Lower leg skin (tissue), 4 donors: Measurements from ENCODE around the gene CBX6. TPM values are rescaled to one million over a fixed set of nuclear protein-coding genes. Genes with fewer than 3 reads are reported as not detected.

ENCODE experiments used
- DNase-seq, 2 donors: peaks; one replicate each; pipeline ENCODE4 v3.0.0-alpha.2; 2019; ENCODE audit warnings: low spot score in 2 of 2
- H3K4me3 ChIP-seq: fragments of 200-600 bp; sonication (generic); 2 replicates; pipeline ENCODE4 v1.5.1; 2017; ENCODE audit warnings: mild to moderate bottlenecking, low read depth; ENCODE audit not compliant: poor library complexity, severe bottlenecking
- POLR2A ChIP-seq, 2 donors: fragments of 450-650 bp; IDR thresholded peaks; one replicate each; pipeline ENCODE4 v1.6.1; 2016 to 2017; ENCODE audit warnings: antibody characterized with exemption in 2 of 2, mild to moderate bottlenecking in 1 of 2, moderate library complexity in 1 of 2
- WGBS, 2 donors: methylation state at CpG; one replicate each; pipeline ENCODE4 v1.1.5; 2018; 5-methylcytosine and 5-hydroxymethylcytosine counted together
- intact Hi-C: fragments of 100-400 bp; cut with DNase I; formaldehyde crosslinking; loops from one replicate; pipeline ENCODE4 v1.15.0; 2023; ENCODE audit warnings: low total_unique reads
- total RNA-seq, 4 donors: library from RNA; depleted of rRNA; stranded (reverse); fragments of >200 nt; gene quantifications; one replicate each; pipeline ENCODE4 v1.1.0, GENCODE V29; 2016
- TF ChIP-seq, protein P1 (sequence below), 3 donors: fragments of 450-650 bp; IDR thresholded peaks; one replicate each; pipeline ENCODE4 v1.5.1; 2016; ENCODE audit warnings: antibody characterized with exemption in 3 of 3, mild to moderate bottlenecking in 3 of 3, moderate library complexity in 2 of 3

Gene CBX6
- total RNA-seq, 4 donors from 2014 or later, result 5.1 to 20.0 (median 13.9) TPM

DNA sequence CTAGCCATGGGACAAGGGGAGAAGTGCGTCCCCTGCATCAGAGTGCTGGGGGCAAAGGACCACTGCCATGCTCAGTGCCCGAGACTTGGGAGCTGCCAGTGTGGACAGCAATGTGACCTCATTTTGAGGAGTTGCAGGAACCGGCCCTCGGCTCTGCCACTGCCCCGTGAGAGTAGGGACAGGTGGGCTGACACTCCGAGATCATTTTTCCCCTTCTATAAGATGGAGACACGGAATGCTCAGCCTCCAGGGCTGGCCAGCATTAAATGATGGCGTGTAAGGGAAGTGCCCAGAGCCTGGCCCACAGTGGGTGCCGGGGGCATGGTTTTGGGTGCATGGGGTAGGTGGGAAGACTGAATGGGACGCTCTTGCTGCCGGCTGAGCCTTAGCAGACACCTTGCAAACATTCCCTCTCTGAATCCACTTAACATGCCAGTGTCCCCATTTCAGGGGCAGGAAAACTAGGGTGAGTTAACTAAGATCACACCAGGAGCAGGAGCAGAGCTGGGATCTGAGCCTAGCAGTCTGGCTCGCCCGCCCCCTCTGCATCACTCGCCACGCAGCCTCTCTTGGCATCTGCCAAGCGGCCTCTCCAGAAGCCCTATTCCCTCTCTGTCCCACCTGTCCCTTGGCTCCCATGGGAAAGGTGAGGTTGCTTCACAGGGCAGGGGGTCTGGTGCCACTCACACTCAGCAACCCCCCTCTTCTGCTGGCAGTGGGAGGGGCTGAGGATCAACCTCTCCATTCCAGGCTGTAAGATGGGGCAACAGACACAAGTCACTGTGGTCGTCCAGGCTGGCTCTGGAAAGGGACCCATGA lies 41.8 kb downstream of the CBX6 start:
- 84 to 93% methylated on average over 17 of the region's 17 CpGs for WGBS, 2 donors
- intact Hi-C loops, result no loop called here
- DNase-seq, result no peak
- TF ChIP-seq, protein P1, sequence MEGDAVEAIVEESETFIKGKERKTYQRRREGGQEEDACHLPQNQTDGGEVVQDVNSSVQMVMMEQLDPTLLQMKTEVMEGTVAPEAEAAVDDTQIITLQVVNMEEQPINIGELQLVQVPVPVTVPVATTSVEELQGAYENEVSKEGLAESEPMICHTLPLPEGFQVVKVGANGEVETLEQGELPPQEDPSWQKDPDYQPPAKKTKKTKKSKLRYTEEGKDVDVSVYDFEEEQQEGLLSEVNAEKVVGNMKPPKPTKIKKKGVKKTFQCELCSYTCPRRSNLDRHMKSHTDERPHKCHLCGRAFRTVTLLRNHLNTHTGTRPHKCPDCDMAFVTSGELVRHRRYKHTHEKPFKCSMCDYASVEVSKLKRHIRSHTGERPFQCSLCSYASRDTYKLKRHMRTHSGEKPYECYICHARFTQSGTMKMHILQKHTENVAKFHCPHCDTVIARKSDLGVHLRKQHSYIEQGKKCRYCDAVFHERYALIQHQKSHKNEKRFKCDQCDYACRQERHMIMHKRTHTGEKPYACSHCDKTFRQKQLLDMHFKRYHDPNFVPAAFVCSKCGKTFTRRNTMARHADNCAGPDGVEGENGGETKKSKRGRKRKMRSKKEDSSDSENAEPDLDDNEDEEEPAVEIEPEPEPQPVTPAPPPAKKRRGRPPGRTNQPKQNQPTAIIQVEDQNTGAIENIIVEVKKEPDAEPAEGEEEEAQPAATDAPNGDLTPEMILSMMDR (IDR thresholded peaks at IDR 0.05), result no peak
- TF ChIP-seq POLR2A (IDR thresholded peaks at IDR 0.05), result no peak
- no peak overlapping the region for H3K4me3 ChIP-seq

DNA sequence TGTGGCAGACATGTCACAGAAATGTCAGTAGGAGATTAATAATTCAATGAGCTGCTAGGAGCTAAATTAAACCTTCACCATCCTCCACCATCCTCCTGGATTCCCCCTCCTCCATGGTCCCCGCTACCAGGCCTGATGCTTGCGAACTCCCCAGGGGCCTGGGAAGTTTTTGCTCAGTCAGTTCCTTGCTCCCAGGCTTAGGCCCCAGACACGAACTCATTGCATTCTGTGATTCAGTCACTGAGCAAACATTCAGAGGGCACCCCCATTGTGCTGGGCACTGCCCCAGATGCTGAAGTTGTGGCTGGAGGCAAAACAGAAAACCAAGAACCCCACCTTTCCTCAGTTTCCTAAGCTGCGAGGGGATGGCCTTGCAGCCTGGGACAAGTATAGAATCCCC lies 42.5 kb downstream of the CBX6 start:
- no peak for TF ChIP-seq POLR2A (IDR thresholded peaks at IDR 0.05)
- TF ChIP-seq, protein P1 (IDR thresholded peaks at IDR 0.05), result no peak
- DNase-seq, result no peak
- intact Hi-C loops, result no loop called here
- WGBS, 2 donors, result 89% methylated on average over 4 of the region's 4 CpGs
- no peak overlapping the region for H3K4me3 ChIP-seq

DNA sequence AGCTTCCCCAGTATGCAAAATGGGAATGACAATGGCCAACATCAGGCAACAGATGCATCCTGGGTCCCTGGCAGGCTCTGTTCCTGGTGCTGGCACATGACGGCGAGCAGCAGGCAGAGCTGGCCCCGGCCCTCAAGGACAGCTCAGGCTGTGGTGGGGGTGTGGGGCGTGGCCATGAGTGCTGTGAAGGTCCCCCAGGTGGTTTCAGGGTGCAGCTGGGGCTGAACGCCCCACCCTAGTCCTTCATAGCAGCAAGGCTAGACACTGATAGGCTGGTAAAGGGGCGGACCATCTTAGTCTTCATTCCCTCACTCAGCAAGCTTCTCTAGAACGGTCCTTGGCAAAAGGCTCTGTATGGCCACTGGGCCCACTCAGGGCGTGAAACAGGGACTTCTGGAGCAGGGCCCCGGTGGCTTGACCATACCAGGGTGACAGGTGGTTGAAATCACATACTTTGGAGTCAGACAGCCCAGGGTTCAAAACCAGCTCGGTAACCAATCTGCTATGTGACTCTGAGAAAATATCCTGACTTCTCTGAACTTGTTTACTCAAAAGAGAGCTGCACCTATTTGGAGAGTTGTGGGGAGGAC lies 43.3 kb downstream of the CBX6 start:
- intact Hi-C loops, result no loop called here
- 78 to 84% methylated on average over 9 to 10 of the region's 10 CpGs for WGBS, 2 donors
- DNase-seq, result no peak
- no peak overlapping the region for H3K4me3 ChIP-seq
- TF ChIP-seq, protein P1 (IDR thresholded peaks at IDR 0.05), result no peak
- no peak for TF ChIP-seq POLR2A (IDR thresholded peaks at IDR 0.05)

DNA sequence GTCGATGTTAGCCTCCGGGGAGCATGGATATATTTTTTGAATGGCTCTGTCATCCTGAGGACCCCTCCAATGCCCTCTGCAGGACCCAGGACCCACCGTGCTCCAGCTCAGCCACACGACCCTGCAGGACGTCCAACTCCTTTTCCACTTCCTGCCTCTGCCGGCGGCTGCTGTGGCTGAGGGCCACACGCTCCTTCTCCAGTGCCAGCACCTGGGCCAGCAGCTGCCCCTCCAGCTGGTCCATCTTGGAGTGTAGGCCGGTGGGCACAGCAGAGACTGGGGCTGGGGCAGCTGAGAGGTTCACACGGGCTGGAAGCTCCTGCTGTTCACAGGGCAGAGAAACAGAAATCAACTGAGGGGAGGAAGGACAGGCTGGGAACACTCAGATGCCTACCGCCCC lies 43.8 kb downstream of the CBX6 start:
- no peak overlapping the region for H3K4me3 ChIP-seq
- no peak for DNase-seq
- intact Hi-C loops, result no loop called here
- TF ChIP-seq POLR2A (IDR thresholded peaks at IDR 0.05), result no peak
- TF ChIP-seq, protein P1 (IDR thresholded peaks at IDR 0.05), result no peak
- WGBS, 2 donors, result 71 to 75% methylated on average over 11 of the region's 11 CpGs

DNA sequence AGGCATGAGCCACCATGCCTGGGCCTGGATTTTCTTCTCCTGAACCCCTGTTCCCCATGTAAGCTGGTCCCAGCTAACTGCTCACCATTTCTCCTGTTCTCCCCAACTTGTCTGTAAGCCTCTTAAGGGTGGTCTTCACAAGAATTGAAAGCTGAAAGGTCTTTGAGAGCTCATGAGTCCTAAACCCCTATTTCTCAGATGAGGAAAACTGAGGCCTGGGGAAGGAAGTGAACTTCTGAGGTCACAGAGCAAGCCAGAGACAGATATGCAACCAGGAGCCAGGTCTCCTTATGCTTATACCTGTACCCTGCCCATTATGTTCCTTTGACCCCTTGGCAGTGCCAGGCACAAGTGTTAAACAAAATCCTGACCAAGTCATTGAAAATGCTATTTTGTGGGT lies 44.5 kb downstream of the CBX6 start:
- TF ChIP-seq POLR2A (IDR thresholded peaks at IDR 0.05), result no peak
- TF ChIP-seq, protein P1 (IDR thresholded peaks at IDR 0.05), result no peak
- DNase-seq, result no peak
- intact Hi-C loops, result no loop called here
- H3K4me3 ChIP-seq, result no peak overlapping the region
